Inferior parietal cortex (tissue), 1 donor: ENCODE results near the gene GPR183.

Experiments
- DNase-seq: peaks from one replicate; pipeline ENCODE4 v3.0.0-alpha.2; 2016; ENCODE audit errors: extremely low spot score

The GPR183 gene

DNA sequence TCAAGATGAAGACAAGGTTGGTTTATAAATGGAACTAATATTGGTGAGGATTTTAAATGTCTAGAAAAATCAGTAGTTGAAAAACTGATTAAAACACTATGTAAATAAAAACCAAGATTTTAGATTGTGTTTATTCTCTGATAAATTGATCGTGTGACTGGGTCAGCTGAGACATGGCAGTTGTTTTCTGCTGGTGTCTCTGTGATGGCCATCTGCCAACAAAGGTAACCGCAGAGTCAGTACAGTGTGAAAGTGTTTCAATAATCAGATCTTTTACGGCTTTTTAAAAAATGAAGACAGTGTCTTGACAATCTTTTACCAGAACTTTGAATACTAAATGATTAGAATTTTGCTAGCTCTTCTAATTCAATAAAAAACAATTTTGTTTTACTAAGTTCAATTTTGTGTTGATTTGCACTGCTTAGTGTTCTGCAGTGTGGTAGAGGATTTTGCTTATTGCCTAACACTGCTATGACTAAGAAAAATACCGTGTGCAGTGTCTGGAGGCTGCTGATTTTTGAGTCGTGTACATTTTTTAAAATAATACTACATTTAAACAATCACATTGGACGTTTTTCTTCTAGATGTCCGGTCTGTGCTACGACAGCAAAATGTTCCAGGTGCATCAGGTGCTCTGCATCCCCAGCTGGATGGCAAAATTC, 32.7 kb upstream of the GPR183 start:
- DNase-seq = no peak

GRCh38 chr13:99339230-99339721, 32.1 kb upstream of the GPR183 start:
- DNase-seq = no peak

DNA sequence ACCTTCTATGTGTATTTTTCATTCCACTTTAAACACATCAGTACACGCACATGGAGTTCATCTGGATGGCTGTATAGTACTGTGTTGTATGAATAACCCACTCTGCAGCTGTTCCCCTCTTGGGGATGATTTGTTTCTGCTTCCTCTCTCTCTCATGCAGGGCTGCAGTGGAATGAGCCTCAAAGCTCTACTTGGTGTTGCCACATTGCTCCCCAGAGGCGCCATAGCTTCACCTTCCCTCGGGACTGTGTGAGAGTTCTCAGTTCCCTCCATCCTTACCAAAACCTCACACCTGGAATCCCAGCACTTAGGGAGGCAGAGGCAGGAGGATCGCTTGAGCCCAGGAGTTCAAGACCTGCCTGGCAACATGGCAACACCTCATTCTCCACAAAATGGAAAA, 28.4 kb upstream of the GPR183 start:
- no peak for DNase-seq

DNA sequence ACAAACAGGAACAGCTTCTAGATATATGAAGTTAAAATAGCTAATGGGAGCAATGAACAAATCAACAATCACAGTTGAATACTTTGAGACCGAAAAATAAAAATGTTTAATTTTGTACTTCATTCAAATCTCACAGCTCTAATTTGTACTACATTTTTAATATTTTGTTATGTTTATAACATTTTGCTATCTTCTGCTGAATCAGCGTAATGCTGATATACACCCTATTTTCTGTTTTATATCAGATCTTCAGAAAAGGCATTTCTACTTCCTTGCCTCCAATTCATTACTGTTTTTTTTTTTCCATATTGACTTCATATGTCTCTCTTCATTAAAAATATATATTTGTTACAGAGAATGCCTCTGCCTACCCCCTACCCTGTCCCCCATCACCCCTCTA, 27.9 kb upstream of the GPR183 start:
- DNase-seq = no peak

- DNase-seq = no peak
Observed at GRCh38 chr13:99334221-99334620, 27.0 kb upstream of the GPR183 start.

- DNase-seq = no peak
Observed at GRCh38 chr13:99332456-99332855, 25.3 kb upstream of the GPR183 start.

GRCh38 chr13:99331881-99332293, 24.7 kb upstream of the GPR183 start:
- no peak for DNase-seq

- no peak for DNase-seq
Observed at GRCh38 chr13:99330942-99331341, 23.7 kb upstream of the GPR183 start.

- no peak for DNase-seq
Observed at GRCh38 chr13:99329477-99329876, 22.3 kb upstream of the GPR183 start.

DNA sequence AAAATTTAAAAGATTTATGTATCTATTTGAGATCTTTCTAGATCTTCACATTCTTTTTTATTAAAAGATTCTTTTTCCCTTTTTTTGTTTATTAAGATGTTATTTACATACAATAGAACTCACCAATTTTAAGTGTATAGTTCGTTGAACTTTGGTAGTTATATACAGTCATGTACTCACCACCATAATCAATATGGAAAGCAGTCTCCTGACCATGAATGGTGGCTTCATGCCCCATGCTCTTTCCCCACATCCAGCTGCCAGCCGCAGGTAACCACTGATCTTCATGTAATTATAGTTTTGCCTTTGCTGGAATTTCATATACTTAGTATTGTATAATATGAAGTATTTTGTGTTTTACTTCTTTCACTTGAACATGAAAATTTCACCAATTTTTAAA, 20.6 kb upstream of the GPR183 start:
- DNase-seq = no peak

GRCh38 chr13:99327126-99327525, 19.9 kb upstream of the GPR183 start:
- no peak for DNase-seq

DNA sequence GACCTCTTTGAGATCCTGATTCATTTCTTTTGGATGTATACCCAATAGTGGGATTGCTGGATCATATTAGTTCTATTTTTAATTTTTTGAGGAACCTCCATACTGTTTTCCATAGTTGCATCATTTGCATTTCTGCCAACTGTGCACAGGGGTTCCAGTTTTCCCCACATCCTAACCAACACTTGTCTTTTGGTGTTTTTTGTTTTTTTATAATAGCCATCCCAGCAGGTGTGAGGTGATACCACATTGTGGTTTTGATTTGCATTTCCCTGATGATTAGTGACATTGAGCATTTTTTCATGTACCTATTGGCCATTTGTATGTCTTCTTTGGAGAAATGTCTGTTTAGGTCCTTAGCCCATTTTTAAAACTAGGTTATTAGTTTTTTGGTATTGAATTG, 18.8 kb upstream of the GPR183 start:
- DNase-seq = no peak

- DNase-seq = no peak
Observed at GRCh38 chr13:99323488-99323887, 16.3 kb upstream of the GPR183 start.

GRCh38 chr13:99322297-99323103, 15.3 kb upstream of the GPR183 start:
- no peak for DNase-seq

GRCh38 chr13:99321709-99322108, 14.5 kb upstream of the GPR183 start:
- DNase-seq = no peak

GRCh38 chr13:99320693-99321481, 13.7 kb upstream of the GPR183 start:
- DNase-seq = no peak

DNA sequence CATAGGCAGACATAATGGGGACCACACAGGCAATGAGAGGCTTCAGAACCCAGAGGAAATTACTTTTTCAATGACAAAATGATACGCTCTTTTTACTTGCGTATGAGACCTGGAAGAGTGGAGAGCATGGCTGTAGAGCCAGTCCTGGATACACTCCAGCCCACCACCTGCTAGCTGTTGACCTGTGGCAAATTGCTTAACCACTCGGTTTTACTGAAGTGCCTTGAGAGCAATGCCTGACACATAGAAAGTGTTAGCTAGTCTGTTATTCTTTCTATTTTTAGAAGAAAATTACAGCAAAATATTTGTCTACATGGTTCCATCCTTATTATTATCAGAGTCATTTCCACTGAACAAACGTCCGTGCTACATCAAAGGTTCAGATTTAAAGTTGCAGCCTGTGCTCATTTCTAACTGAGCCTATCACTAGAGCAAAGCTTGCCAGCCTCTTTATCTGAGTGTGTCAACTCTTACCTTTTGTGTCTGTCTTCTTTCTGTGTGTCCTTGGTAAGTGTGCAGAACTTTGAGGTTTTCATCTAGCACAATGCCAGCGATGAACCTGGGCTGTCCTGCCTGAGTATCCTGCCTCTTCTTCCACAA, 9.6 kb upstream of the GPR183 start:
- no peak for DNase-seq

GRCh38 chr13:99316224-99316623, 9.0 kb upstream of the GPR183 start:
- no peak for DNase-seq

GRCh38 chr13:99315186-99315585, 8.0 kb upstream of the GPR183 start:
- no peak for DNase-seq

- no peak for DNase-seq
Observed at GRCh38 chr13:99314640-99315176, 7.5 kb upstream of the GPR183 start.

DNA sequence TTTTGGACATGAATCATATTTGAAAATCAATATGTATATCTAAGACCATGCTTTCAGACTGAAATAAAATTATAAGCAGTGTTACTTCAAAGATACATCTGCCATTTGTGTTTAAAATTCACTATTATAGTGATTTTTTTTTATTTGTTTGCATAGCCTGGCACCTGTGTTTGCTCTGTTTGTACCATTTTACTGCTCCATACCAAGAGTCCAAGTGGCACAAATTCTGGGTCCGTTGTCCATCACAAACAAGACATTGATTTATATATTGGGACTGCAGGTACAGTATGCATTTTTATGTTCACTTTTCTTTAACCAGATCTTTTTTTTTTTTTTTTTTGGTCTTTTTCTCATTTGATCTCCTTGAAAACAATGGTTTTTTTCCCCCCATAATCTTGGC, 6.7 kb upstream of the GPR183 start:
- DNase-seq = no peak

GRCh38 chr13:99313501-99313900, 6.3 kb upstream of the GPR183 start:
- DNase-seq = no peak
